Panc1 (cell line): ENCODE measurements around the gene GIPC3. TPM values are rescaled to one million over a fixed set of nuclear protein-coding genes. Genes with fewer than 3 reads are reported as not detected.

Experiments
- ATAC-seq: fragments of 200-7000 bp; cut with Tn5 transposase; 2 replicates; pipeline ENCODE4 v1.9.1; 2020; ENCODE audit warnings: mild to moderate bottlenecking, moderate library complexity
- BruUV-seq: library from RNA; stranded (reverse); fragments of 400-500 nt; replicated peaks from 2 replicates; lab custom pipeline; 2021; lab: Mats Ljungman, UMichigan
- CTCF ChIA-PET: fragments of 300-600 bp; sonication (Branson Sonifier 250); formaldehyde crosslinking; loops from one replicate; lab custom pipeline; 2022; ENCODE audit warnings: antibody characterized with exemption; lab: Charles Lee
- POLR2A ChIA-PET: fragments of 300-600 bp; sonication (Branson Sonifier 250); formaldehyde crosslinking; loops from one replicate; lab custom pipeline; 2022; ENCODE audit warnings: antibody characterized with exemption; lab: Charles Lee
- DNase-seq: peaks from one replicate; pipeline ENCODE4 v3.0.0-alpha.2; 2010; ENCODE audit warnings: low read depth, low spot score
- H3K27ac ChIP-seq: 2 replicates; pipeline ENCODE4 v1.5.1; 2011; ENCODE audit warnings: mild to moderate bottlenecking, low read length, inconsistent platforms
- H3K27me3 ChIP-seq: fragments of 200-500 bp; sonication (Bioruptor generic); 2 replicates; pipeline ENCODE4 v1.6.0; 2014; ENCODE audit warnings: low read length, inconsistent platforms; ENCODE audit not compliant: control insufficient read depth, insufficient read depth
- H3K36me3 ChIP-seq: fragments of 200-500 bp; sonication (Bioruptor generic); 2 replicates; pipeline ENCODE4 v1.5.1; 2014; ENCODE audit warnings: inconsistent platforms, mild to moderate bottlenecking, low read length, moderate library complexity; ENCODE audit not compliant: control insufficient read depth, insufficient read depth
- H3K4me1 ChIP-seq: 2 replicates; pipeline ENCODE4 v1.5.1; 2011; ENCODE audit warnings: inconsistent platforms, mild to moderate bottlenecking, low read length, moderate library complexity; ENCODE audit not compliant: control insufficient read depth, insufficient read depth
- H3K4me3 ChIP-seq, 2 experiments: 2 replicates each; pipeline ENCODE4 v1.5.1; 2011 to 2012; ENCODE audit warnings: low read depth in 2 of 2, low read length in 2 of 2, mild to moderate bottlenecking in 2 of 2, inconsistent platforms in 1 of 2, moderate library complexity in 1 of 2
- H3K9me3 ChIP-seq: fragments of 200-500 bp; sonication (Bioruptor generic); 2 replicates; pipeline ENCODE4 v1.5.1; 2014; ENCODE audit warnings: low read depth, mild to moderate bottlenecking, inconsistent platforms, low read length, moderate library complexity; ENCODE audit not compliant: control insufficient read depth, insufficient read depth
- CTCF ChIP-seq: fragments of 450-650 bp; IDR thresholded peaks from 2 replicates; pipeline ENCODE4 v1.5.1; 2017; ENCODE audit warnings: mild to moderate bottlenecking
- POLR2AphosphoS5 ChIP-seq: IDR thresholded peaks from 2 replicates; pipeline ENCODE4 v1.6.1; 2012; ENCODE audit warnings: mild to moderate bottlenecking, low read depth, low read length, moderate library complexity
- SIN3A ChIP-seq: IDR thresholded peaks from 2 replicates; pipeline ENCODE4 v1.6.1; 2012; ENCODE audit warnings: low read depth, mild to moderate bottlenecking, low read length, moderate library complexity, borderline replicate concordance; ENCODE audit not compliant: insufficient read depth
- TCF7L2 ChIP-seq: IDR thresholded peaks from 2 replicates; pipeline ENCODE4 v1.6.1; 2011; ENCODE audit warnings: mild to moderate bottlenecking, low read depth, low read length, inconsistent platforms
- in situ Hi-C: cut with HindIII; loops from 2 replicates; pipeline ENCODE4 v1.10.0; 2016; ENCODE audit warnings: low sequenced_read_pairs, low pct_unique_long_range_greater_than_20kb
- intact Hi-C: fragments of 100-400 bp; cut with micrococcal nuclease; formaldehyde crosslinking; loops from one replicate; pipeline ENCODE4 v1.10.0; 2022; ENCODE audit not compliant: unreplicated experiment
- total RNA-seq: library from RNA; stranded (reverse); gene quantifications from one replicate; pipeline ENCODE4 v1.2.1, GENCODE V29; 2021; ENCODE audit not compliant: unreplicated experiment
- TF ChIP-seq, protein P1 (sequence below), 2 experiments: IDR thresholded peaks; 2 replicates each; pipeline ENCODE4 v1.6.1; 2011 to 2012; ENCODE audit warnings: low read depth in 2 of 2, control low read depth in 1 of 2, low read length in 1 of 2, mild to moderate bottlenecking in 1 of 2, moderate library complexity in 1 of 2; ENCODE audit not compliant: insufficient read depth in 1 of 2

Gene GIPC3
- total RNA-seq, 1 experiment from 2014 or later, result 0.92 TPM

DNA sequence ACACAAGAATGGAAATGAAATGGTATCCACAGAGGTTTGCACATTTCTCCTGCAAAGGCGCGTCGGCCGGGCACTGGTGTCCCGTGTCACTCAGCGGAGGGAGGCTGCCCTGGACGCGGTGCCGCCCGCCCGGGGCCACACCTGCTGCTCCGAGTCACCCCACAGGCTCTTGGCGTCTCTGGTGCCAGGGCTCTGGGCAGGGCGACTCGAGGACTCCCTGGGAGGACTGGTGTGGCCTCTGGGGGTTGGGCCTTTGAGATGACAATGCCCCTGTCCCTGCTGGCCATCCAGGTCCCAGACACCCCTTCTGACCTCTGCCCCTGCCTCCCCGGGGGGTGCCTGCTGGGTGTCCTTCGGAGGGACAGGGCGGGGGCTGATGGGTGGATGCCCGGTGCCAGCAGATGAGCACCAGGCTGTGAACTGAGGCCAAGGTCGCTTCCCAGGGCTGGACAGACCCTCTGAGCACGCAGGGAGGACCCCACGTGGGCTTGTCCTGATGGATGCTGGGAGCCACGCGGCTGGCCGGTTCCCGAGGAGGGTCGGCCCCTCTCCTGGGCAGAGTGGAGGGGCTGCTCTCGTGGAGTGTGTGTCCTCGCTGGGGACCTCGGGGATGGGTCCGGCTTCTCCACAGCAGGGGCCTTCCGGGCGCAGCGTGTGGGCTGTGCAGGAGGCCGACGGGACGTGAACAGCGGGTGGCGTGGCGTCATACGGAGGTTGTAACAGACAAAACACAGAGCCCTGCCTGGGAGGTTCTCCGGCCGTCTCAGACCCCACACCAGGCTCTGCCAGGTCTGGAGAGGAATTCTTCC, 46.0 kb downstream of the GIPC3 start:
- Histone ChIP-seq H3K4me3 (no peak overlapping the region), H3K36me3 (peaks cover 1% of the 10 kb centered on the region; the same call in 1 of the 2 replicates), H3K4me1 (no peaks in the 10 kb centered on the region), H3K9me3 (no peaks in the 10 kb centered on the region), H3K27ac (no peak overlapping the region), H3K27me3 (no peaks in the 10 kb centered on the region)
- intact Hi-C loops, result no loop called here
- in situ Hi-C loops, result no loop called here
- ChIA-PET POLR2A (no interaction called here), CTCF (no interaction called here)
- no peak for DNase-seq
- ATAC-seq, result no peak
- no TSS peak for BruUV-seq
- TF ChIP-seq, protein P1, sequence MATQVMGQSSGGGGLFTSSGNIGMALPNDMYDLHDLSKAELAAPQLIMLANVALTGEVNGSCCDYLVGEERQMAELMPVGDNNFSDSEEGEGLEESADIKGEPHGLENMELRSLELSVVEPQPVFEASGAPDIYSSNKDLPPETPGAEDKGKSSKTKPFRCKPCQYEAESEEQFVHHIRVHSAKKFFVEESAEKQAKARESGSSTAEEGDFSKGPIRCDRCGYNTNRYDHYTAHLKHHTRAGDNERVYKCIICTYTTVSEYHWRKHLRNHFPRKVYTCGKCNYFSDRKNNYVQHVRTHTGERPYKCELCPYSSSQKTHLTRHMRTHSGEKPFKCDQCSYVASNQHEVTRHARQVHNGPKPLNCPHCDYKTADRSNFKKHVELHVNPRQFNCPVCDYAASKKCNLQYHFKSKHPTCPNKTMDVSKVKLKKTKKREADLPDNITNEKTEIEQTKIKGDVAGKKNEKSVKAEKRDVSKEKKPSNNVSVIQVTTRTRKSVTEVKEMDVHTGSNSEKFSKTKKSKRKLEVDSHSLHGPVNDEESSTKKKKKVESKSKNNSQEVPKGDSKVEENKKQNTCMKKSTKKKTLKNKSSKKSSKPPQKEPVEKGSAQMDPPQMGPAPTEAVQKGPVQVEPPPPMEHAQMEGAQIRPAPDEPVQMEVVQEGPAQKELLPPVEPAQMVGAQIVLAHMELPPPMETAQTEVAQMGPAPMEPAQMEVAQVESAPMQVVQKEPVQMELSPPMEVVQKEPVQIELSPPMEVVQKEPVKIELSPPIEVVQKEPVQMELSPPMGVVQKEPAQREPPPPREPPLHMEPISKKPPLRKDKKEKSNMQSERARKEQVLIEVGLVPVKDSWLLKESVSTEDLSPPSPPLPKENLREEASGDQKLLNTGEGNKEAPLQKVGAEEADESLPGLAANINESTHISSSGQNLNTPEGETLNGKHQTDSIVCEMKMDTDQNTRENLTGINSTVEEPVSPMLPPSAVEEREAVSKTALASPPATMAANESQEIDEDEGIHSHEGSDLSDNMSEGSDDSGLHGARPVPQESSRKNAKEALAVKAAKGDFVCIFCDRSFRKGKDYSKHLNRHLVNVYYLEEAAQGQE (IDR thresholded peaks at IDR 0.05; ENCODE audit: insufficient read depth in 1 of 2, low read depth in 2 of 2, low read length in 1 of 2), result no peak
- TF ChIP-seq TCF7L2 (no peak), POLR2AphosphoS5 (no peak), CTCF (no peak), SIN3A (no peak)

- Histone ChIP-seq H3K4me3 (no peak overlapping the region), H3K9me3 (no peaks in the 10 kb centered on the region), H3K4me1 (no peaks in the 10 kb centered on the region), H3K36me3 (no peaks in the 10 kb centered on the region), H3K27me3 (no peaks in the 10 kb centered on the region), H3K27ac (no peak overlapping the region)
- no TSS peak for BruUV-seq
- no peak for DNase-seq
- intact Hi-C loops, result no loop called here
- ChIA-PET CTCF (no interaction called here), POLR2A (no interaction called here)
- no peak for ATAC-seq
- in situ Hi-C loops, result no loop called here
- TF ChIP-seq TCF7L2, result no peak
- no peak for TF ChIP-seq POLR2AphosphoS5
- TF ChIP-seq SIN3A, result no peak
- no peak for TF ChIP-seq CTCF
- TF ChIP-seq, protein P1 (IDR thresholded peaks at IDR 0.05; ENCODE audit: insufficient read depth in 1 of 2, low read depth in 2 of 2, low read length in 1 of 2), result no peak
These were observed 46.8 kb downstream of the GIPC3 start for GRCh38 chr19:3632098-3632497.
